Caki2 (cell line): Measurements from ENCODE around the gene OTUD7B. TPM values are rescaled to one million over a fixed set of nuclear protein-coding genes. Genes with fewer than 3 reads are reported as not detected.

Experiments
- DNase-seq: peaks from one replicate; pipeline ENCODE4 v3.0.0-alpha.2; 2015; ENCODE audit warnings: low read depth
- in situ Hi-C: cut with HindIII; loops from 2 replicates; pipeline ENCODE4 v1.10.0; 2016; ENCODE audit warnings: low sequenced_read_pairs, low pct_unique_long_range_greater_than_20kb, mixed read lengths
- total RNA-seq: library from RNA; depleted of rRNA; stranded (reverse); fragments of >200 nt; shearing (Covaris generic); gene quantifications from 2 replicates; pipeline ENCODE4 v1.2.3, GENCODE V29; 2014; ENCODE audit warnings: low replicate concordance

The OTUD7B gene
- total RNA-seq, 1 experiment from 2014 or later: 16.5 TPM

- peak; percentile 52 for DNase-seq
Observed at GRCh38 chr1:150009604-150010392, 728 bp downstream of the OTUD7B start.

GRCh38 chr1:150008699-150009098 is 1.8 kb downstream of the OTUD7B start:
- in situ Hi-C loops: no loop called here
- no peak for DNase-seq

More at GRCh38 chr1:150009604-150010392, 728 bp downstream of the OTUD7B start:
- in situ Hi-C loops: no loop called here

GRCh38 chr1:150006881-150007421 is 3.6 kb downstream of the OTUD7B start:
- no peak for DNase-seq
- in situ Hi-C loops: no loop called here

- no peak for DNase-seq
- in situ Hi-C loops: no loop called here
Observed at GRCh38 chr1:150005606-150006005, 4.9 kb downstream of the OTUD7B start.

- in situ Hi-C loops: no loop called here
- DNase-seq: no peak
Observed at GRCh38 chr1:150003801-150004200, 6.7 kb downstream of the OTUD7B start.

- no peak for DNase-seq
- in situ Hi-C loops: no loop called here
Observed at GRCh38 chr1:150002217-150002616, 8.3 kb downstream of the OTUD7B start.

- in situ Hi-C loops: no loop called here
- DNase-seq: no peak
Observed at GRCh38 chr1:150001415-150001814, 9.1 kb downstream of the OTUD7B start.

GRCh38 chr1:149997585-149998262 is 12.8 kb downstream of the OTUD7B start:
- in situ Hi-C loops: no loop called here
- no peak for DNase-seq

GRCh38 chr1:149995927-149996326 is 14.6 kb downstream of the OTUD7B start:
- peak; percentile 54 for DNase-seq
- in situ Hi-C loops: no loop called here

- DNase-seq: no peak
- in situ Hi-C loops: no loop called here
Observed at GRCh38 chr1:149993764-149994163, 16.8 kb downstream of the OTUD7B start.

- no peak for DNase-seq
- in situ Hi-C loops: no loop called here
Observed at GRCh38 chr1:149993181-149993580, 17.3 kb downstream of the OTUD7B start.

- no peak for DNase-seq
- in situ Hi-C loops: no loop called here
Observed at GRCh38 chr1:149987297-149987595, 23.3 kb downstream of the OTUD7B start.

GRCh38 chr1:149986486-149987296 is 23.8 kb downstream of the OTUD7B start:
- in situ Hi-C loops: no loop called here
- DNase-seq: peak; percentile 51

- in situ Hi-C loops: no loop called here
- DNase-seq: no peak
Observed at GRCh38 chr1:149979972-149980540, 30.5 kb downstream of the OTUD7B start.

GRCh38 chr1:149979245-149979971 is 31.1 kb downstream of the OTUD7B start:
- DNase-seq: no peak
- in situ Hi-C loops: no loop called here

GRCh38 chr1:149978547-149979023 is 31.9 kb downstream of the OTUD7B start:
- DNase-seq: peak; percentile 44
- in situ Hi-C loops: no loop called here

- DNase-seq: no peak
- in situ Hi-C loops: no loop called here
Observed at GRCh38 chr1:149977345-149977744, 33.2 kb downstream of the OTUD7B start.

- in situ Hi-C loops: no loop called here
- no peak for DNase-seq
Observed at GRCh38 chr1:149972547-149972946, 38.0 kb downstream of the OTUD7B start.
